OCI-M2 (cell line): ENCODE data around the gene THOC1.
A peak's percentile ranks its signal among the peaks of the same experiment; 100 is the strongest.
"Not testable (repeated sequence)": the region's sequence is repeated elsewhere in the genome, so short reads cannot be mapped to it uniquely, and the experiment has no call there.

Experiments used
- DNase-seq: peaks from one replicate; lab custom pipeline; 2025; ENCODE audit not compliant: unreplicated experiment; lab: John Stamatoyannopoulos, UW

Gene THOC1, protein sequence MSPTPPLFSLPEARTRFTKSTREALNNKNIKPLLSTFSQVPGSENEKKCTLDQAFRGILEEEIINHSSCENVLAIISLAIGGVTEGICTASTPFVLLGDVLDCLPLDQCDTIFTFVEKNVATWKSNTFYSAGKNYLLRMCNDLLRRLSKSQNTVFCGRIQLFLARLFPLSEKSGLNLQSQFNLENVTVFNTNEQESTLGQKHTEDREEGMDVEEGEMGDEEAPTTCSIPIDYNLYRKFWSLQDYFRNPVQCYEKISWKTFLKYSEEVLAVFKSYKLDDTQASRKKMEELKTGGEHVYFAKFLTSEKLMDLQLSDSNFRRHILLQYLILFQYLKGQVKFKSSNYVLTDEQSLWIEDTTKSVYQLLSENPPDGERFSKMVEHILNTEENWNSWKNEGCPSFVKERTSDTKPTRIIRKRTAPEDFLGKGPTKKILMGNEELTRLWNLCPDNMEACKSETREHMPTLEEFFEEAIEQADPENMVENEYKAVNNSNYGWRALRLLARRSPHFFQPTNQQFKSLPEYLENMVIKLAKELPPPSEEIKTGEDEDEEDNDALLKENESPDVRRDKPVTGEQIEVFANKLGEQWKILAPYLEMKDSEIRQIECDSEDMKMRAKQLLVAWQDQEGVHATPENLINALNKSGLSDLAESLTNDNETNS

DNA sequence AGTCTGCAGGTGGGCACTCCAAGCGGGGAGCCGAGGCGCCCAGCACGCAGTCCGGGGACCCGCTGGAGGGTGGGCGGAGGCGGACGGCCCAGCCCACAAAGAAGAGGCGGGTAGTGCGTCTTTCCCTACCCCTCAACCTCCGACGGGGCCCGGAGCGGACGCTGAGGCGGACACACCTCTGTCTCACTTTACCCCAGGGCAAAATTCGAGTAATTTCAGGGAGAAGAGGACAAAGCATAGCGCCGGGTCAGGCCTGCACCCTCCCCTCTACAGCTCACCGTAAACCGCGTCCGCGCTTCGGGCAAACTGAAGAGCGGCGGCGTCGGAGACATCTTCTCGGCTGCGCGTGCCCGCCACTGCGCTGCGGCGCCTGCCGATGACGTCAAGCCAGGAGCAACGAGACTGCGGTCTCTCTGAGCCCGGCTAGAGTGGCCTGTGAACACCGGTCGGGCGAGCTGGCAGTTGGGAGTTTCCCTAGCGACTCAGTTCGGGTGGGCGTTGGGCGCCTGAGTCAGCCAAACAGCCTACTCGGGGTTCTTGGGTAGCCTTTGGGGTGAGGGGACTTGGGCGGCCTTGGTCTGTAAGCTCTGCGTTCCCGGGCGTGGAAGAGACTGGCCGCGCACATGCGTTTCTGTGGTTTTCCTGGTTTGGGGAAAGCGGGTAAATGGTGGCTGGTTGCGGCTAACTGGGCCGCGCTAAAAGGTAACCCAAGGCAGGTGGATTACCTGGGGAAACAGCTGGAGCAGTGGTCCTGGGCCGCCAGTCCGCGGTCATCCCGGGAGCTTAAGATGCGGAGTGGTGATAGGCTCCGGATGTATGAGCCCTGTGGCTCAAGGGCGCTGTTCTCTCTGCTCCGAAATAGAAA is at the start of gene THOC1:
Gene THOC1, minus strand, starts transcription at position 360 of the 865 bp plus-strand sequence. Its CDS starts 28 bp downstream, at position 332.
- DNase-seq = peak; percentile 32

DNA sequence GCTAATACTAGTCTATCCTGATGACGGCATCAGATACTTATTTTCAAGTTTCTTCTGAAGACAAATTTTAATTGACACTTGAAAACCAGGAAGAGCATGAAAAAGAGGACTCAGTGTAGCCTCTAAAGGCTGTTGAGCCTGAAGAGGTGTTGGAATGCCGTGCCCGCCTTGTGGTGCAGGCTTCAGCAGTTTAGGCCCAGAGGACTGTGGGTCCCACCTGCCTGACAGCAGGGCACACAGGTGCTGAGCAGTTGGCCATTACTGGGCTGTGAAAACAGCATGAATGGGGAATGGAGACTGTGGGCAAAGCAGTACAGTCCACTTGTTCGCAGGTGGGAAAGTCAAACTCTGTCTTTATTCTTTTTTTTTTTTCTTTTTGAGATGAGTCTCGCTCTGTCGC is 49.8 kb upstream of the THOC1 start:
- no peak for DNase-seq

DNA sequence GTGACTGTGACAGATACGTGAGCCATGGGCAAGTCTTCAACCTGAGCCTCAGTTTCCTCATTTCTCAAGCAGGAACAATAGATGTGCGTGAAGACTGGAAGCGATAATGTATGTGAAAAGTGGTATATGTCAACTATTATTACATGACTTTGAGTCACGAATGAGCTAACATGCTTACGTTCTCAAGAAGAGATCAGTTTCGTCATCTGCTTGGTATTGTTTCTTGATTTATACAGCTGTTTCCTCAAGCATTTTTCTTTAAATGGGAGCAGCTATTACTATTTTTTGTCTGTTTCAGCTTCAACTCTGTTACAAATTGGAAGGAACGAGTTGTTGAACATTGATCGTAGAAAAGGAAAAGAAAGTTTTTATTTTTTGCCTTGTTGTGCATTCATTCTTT is 48.5 kb upstream of the THOC1 start:
- no peak for DNase-seq

DNA sequence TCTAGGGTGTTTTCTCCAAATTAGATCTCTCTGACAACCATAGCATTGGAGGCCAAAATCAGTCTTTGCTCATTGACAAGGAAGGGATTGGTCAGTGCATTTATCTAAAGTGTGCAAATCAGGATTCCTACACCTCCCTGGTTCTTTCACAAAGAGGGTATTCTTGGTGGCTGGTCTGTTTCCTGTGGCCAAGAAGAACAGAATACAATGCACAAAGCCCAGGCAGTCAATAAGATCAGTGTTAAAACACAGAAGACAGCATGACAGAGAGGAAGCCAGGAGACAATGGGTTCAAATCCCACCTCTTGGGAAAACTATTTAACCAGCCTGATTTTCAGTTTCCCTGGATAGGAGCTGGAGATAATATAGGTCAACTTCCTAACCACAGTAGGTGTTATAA is 46.1 kb upstream of the THOC1 start:
- no peak for DNase-seq

DNA sequence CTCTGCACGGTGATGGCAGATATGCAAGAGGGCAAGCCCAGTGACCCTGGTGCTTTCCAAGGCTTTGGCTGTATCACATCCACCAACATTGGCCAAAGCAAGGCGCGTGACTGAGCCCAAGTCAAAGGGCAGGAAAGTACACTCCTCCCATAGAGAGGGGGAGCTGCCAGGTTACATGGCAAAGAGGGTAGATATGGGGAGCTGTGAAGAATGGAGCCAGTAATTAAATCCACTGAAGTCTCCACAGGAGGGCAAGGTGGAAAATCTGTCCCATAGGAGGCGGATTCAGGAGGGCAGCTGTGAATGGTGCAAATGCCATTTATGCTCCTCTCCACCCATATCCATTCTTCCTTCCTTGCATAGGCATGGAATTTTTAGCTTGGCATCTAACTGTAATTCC is 44.6 kb upstream of the THOC1 start:
- DNase-seq = no peak

DNA sequence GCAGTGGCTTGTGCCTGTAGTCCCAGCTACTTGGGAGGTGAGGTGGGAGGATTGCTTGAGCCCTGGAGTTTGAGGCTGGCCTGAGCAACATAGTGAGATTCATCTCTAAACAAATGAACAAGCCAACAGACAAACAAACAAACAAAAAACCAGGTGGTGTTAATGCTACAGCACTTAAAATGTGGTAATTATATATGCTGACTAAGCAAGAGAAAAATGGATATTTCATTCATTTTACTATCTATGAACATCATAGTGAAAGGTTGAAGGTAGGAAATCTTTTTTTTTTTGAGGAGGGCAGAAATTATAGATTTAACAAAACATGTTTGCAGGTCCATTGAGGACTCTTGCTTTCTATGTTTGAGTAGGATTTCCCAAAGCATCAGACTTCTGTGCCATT is 42.2 kb upstream of the THOC1 start:
- DNase-seq = no peak

DNA sequence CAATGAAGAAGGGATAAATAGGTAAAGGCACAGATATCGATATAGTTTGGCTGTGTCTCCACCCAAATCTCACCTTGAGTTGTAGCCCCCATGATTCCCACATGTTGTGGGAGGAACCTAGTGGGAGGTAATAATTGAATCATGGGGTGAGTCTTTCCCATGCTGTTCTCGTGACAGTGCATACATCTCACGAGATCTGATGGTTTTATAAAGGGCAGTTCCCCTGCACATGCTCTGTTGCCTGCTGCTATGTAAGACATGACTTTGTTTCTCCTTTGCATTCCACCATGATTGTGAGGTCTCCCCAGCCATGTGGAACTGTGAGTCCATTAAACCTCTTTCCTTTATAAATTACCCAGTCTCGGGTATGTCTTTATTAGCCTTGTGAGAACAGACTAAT is 40.2 kb upstream of the THOC1 start:
- not testable (repeated sequence) for DNase-seq

DNA sequence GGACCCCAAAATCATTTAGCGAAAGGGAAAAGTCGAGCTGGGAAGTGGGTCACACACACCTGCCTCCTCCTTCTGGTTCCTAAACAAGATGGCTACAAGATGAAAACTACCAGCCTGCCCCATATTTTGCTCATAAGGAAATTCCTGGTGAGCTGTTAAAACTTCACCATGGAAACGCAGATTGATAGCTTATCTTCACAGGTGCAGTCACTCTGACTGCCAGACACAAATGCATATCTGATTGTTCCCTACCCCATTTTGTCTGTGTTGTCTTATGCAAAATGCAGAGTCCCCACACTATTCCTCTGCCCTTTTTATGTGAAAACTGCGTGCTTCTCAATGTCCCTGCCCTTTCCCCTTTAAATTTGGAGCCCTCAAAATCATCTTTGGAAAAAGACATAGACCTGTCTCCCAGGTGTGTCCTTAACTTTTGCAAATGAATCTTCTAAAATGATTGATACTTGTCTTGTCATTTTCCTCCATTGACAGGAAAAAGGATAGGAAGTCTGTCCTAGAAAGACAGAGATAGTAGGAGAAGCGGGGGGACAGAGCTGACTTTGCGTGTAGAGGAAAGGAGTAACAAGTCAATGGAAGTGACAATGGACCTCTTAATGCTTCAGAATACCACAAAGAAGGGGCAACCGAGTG is 38.9 kb upstream of the THOC1 start:
- DNase-seq = no peak

DNA sequence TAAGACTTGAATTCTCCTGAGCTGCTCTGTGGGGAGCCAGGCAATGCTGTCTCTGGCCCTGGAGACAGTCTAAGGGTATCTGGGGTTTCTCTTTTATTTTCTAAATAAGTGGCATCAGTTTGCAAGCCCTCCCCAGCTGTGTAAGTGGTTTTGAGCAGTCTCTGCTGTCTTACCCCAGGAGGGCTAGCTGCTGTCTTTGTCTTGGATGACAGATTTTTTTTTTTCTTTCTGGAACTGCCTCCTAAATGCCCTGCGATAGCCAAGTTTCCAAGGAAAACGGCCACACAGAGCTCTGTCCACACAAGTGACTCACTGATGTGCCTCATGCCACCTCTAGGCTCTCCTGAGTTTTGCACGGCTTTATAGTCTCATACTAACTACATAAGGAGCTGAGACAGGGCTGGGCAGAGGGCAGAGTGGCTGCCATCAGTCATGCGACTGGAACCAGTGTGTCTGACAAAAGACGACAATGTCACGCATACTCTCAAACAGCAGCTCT is 37.2 kb upstream of the THOC1 start:
- DNase-seq = no peak

DNA sequence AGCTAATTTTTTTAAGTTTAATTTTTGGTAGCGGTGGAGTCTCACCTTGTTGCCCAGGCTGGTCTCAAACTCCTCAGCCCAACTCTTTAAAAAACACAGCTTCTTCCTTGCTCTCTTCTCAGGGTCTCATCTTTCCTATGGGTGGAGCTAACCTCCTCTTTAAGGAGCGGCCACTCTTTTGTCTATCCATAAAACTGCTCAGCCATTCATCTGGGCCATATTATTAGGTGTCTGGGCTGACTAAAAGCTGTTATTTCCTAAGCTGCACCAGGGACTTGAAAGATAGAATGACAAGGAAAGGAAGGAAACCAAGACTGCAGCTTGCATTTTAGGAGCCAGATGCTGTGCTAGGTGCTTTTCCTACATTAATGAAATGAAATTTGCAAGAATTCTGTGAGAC is 35.8 kb upstream of the THOC1 start:
- DNase-seq = no peak

DNA sequence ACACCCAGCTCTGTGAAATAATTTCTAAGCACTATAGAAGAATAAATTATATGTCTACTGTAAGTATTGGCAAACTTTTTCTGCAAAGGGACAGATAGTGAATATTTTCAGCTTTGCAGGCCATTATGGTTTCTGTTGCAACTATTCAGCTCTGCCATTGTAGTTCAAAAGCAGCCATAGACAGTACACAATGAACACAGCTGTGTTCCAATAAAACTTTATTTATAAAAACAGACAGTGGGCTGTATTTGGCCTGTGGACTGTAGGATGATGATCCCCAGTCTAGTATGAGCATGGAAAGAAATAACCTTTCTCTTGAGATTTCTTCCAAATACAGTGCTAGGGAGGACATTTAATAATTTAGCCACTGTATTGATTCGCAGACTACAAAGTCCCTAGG is 35.2 kb upstream of the THOC1 start:
- no peak for DNase-seq

DNA sequence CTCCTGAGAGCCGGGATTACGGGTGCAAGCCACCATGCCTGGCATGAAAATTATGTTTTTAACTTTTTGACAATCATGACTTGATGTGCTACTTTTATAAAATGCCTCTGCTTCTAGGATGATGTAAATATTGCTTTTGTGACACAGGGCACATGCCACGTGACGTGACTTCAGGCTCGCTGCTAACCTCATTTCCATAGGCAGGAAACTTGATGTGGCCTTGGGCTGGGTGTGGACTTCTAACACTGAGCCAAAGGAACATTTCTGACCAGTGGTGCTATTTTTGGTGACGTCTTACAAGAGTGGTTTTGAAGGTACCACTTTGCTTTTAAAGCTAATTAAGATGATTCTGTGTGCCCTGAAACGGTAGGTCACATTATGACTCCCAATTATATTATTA is 34.2 kb upstream of the THOC1 start:
- DNase-seq = no peak

DNA sequence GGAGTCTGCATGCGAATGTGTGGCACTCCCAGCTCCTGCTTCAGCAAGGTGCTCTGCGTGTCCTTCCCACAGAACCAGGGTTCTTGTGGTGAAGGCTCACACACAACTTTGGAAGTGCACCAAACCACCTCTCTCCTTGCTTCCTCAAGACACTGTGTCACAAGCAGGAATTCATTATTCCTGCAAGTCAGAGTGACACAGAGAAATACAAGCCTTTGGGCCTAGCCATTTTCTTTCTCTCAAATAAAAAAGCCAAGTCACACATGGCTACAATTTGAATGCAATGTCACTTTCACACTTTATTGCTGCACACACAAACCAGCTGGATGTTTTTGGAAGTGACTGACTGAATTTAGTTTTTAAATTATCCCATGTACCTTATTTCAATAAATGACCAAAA is 30.1 kb upstream of the THOC1 start:
- no peak for DNase-seq

DNA sequence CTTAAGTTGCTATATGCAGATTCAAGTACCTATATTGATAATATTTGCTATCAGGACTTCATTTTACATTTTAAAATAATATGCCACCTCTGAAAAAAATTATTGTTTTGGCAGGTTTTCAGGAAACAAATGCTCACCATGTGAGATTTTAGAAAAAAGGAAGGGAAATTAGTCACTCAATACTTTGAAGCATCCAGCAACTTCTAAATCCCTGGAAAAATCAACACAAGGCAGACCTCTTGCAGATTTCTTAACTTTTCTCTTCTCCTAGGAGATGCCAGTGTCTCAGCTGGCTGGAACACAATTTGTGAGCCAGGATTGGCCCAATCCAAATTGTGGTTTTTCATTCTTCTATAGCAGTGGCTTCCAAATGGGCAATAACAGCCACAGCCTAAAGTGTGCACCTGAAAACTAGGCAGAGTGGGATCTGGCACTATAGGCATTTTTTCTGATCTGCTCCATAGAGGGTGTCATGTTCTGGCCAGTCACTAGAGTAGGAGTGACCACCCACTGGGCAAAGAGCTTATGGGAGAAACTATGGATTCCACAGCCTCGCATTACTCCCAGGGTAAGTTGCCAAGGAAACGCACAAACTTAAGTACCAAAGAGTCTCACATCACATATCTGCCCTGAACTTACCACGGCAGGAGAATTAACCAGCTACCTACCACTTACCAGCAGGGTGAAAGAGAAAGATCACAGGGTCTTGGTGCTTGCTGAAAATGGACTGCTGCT is 28.1 kb upstream of the THOC1 start:
- no peak for DNase-seq

DNA sequence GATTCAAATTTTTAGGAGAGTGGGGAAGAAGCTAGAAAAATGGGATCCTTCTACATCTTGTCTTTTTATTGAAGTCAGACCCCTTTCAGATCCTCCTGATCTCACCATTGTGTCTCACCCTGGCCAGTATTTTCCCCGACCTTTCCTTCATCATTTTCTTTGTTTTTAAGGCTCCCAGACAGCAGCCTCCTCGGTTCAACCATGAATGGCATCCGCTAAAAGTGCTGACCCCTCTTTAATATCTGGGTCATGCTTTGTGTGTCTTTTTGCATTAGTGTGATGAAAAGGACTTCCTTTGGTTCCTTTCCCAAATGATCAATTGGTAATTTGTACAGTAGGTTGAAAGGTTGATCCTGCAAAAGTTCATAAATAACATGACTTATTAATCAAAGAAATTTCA is 26.7 kb upstream of the THOC1 start:
- no peak for DNase-seq

DNA sequence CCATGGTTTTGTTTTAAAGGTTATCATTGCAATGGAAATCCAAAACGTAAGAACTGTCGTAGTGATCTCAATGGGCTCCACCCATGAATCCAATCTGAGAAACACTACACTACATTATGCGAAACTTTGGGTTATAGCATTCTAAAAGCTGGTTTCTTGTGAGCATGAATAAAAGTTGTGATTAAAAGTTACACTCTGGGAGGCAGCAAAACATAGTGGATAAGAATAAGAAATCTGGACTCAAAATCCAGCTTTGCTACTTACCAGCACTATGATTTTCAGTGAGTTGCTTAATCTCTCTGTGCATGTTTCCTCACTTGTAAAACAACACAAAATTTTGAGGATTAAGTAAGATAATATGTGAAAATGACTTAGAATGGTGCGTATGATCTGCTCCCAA is 25.7 kb upstream of the THOC1 start:
- DNase-seq = no peak

DNA sequence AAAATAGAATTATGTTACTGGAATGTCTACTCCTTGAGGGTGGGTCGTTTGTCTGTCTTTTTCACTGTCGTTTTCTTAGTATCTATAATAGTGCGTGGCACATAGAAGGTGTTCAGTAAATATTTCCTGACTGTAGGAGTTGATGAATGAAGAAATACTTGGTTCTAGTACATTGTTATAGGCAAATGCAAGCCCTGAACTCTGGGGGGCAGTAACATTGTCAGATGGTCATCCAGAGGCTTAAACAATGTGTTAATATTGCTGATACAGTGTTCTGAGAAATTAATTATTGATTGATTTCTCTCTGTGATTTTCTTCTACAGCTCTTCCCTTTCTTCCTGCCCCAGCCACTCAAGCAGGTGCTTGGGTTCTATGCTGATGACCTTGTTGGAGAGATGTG is 24.4 kb upstream of the THOC1 start:
- DNase-seq = no peak

DNA sequence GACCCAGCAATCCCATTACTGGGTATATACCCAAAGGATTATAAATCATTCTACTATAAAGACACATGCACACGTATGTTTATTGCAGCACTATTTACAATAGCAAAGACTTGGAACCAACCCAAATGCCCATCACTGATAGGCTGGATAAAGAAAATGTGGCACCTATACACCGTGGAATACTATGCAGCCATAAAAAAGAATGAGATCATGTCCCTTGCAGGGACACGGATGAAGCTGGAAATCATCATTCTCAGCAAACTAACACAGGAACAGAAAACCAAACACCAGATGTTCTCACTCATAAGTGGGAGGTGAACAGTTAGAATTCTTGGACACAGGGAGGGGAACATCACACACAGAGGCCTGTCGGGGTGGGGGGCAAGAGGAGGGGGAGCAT is 22.1 kb upstream of the THOC1 start:
- not testable (repeated sequence) for DNase-seq

DNA sequence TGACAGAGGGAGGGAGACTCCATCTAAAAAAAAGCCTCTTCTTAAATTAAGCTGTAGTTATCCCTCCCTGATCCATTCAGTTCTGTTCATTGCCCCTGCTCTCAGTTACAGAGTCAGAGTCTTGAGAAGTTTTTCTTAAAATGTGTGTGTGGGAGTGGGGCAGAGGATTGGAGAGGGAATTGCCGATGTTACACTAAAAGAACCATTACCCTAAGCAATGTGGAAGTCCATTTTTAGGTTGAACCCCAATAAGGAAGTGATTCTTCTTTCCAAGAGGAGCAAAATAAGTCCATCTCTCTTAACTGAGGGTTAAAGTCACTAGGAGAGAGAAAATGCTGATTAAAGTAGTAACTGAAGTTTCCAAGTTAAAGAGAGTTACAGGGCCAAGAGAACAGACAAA is 21.2 kb upstream of the THOC1 start:
- DNase-seq = no peak

DNA sequence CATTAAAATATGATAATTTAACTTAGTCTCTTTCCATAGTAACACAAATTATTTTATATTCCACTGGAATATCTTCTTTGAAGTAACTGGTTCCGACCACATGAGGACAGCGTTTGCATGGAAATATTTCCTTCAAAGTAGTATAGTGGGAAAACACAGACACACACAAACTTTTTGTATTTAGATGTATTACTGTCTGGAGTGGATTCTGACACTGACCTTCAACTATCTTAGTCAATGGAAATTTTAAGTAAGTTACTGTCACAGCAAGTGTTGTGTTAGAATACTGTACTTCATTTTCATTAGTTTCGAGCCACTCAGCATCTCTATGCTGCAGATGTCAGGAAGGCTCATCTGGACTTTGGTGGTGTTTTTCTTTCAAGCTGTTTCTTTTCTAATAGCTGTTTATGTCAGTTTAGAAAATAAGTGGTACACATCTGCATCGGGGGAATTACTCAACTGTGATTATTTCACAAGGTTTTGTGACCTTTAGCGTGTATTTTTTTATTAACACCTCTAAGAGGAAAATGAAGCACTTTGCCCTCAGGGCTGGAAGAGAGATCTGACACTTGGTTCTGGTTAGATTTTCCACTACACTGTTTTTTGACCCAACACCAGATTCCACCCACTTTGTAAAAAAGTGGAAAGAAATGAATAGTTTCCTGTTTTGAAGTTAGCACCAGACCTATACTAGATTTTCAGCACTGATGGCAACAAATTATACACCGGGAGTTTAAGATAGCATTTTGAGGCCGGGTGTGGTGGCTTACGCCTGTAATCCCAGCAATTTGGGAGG is 18.9 kb upstream of the THOC1 start:
- DNase-seq = no peak
